OCI-LY1 (cell line): ENCODE results near the gene MPL.

Experiments
- H2AFZ ChIP-seq: fragments of 200-600 bp; sonication (generic), shearing (Covaris generic); 2 replicates; pipeline ENCODE4 v1.6.0; 2014; ENCODE audit warnings: antibody characterized with exemption, mild to moderate bottlenecking, low read length
- H3F3A ChIP-seq: fragments of 200-600 bp; sonication (generic), shearing (Covaris generic); 2 replicates; pipeline ENCODE4 v1.6.0; 2014; ENCODE audit warnings: mild to moderate bottlenecking, antibody characterized with exemption, low read length, moderate library complexity; ENCODE audit not compliant: insufficient read depth
- H3K27ac ChIP-seq: fragments of 200-600 bp; sonication (generic); 2 replicates; pipeline ENCODE4 v1.5.1; 2014; ENCODE audit warnings: low read length, mixed run types, mild to moderate bottlenecking, low read depth; ENCODE audit not compliant: poor library complexity, severe bottlenecking
- H3K27me3 ChIP-seq: fragments of 200-600 bp; sonication (generic); 2 replicates; pipeline ENCODE4 v1.6.0; 2014; ENCODE audit warnings: antibody characterized with exemption, mild to moderate bottlenecking, low read length, moderate library complexity; ENCODE audit not compliant: insufficient read depth
- H3K36me3 ChIP-seq: fragments of 200-600 bp; sonication (generic); 2 replicates; pipeline ENCODE4 v1.6.1; 2014; ENCODE audit warnings: mild to moderate bottlenecking, antibody characterized with exemption, low read length, moderate library complexity, mixed read lengths; ENCODE audit not compliant: insufficient read depth
- H3K4me1 ChIP-seq: fragments of 200-600 bp; sonication (generic); 2 replicates; pipeline ENCODE4 v1.5.1; 2014; ENCODE audit warnings: mild to moderate bottlenecking, low read length, moderate library complexity; ENCODE audit not compliant: insufficient read depth, severe bottlenecking
- H3K4me2 ChIP-seq: fragments of 200-600 bp; sonication (generic), shearing (Covaris generic); 2 replicates; pipeline ENCODE4 v1.6.1; 2014; ENCODE audit warnings: low read length
- H3K4me3 ChIP-seq: fragments of 200-600 bp; sonication (generic); 2 replicates; pipeline ENCODE4 v1.5.1; 2014; ENCODE audit warnings: low read length, low read depth, mild to moderate bottlenecking, mixed read lengths; ENCODE audit not compliant: poor library complexity, severe bottlenecking
- H3K79me2 ChIP-seq: fragments of 200-600 bp; shearing (Covaris generic); 2 replicates; pipeline ENCODE4 v1.6.1; 2016; ENCODE audit warnings: mixed run types, low read length, mixed read lengths; ENCODE audit not compliant: insufficient read depth
- H3K9ac ChIP-seq: fragments of 200-600 bp; sonication (generic), shearing (Covaris generic); 2 replicates; pipeline ENCODE4 v1.6.1; 2014; ENCODE audit warnings: mild to moderate bottlenecking, low read length, mixed read lengths
- H3K9me2 ChIP-seq: fragments of 200-600 bp; sonication (generic), shearing (Covaris generic); 2 replicates; pipeline ENCODE4 v1.6.1; 2014; ENCODE audit warnings: low read depth, mild to moderate bottlenecking, low read length, mixed read lengths
- H3K9me3 ChIP-seq: fragments of 200-600 bp; shearing (Covaris generic); 2 replicates; pipeline ENCODE4 v1.6.1; 2014; ENCODE audit warnings: low read length, mixed read lengths
- H4K20me1 ChIP-seq: fragments of 200-600 bp; sonication (generic), shearing (Covaris generic); 2 replicates; pipeline ENCODE4 v1.6.0; 2016; ENCODE audit warnings: mild to moderate bottlenecking, low read length; ENCODE audit not compliant: insufficient read depth
- CTCF ChIP-seq: fragments of 200-600 bp; sonication (generic), shearing (Covaris generic); IDR thresholded peaks from 2 replicates; pipeline ENCODE4 v1.5.1; 2017; ENCODE audit warnings: mild to moderate bottlenecking, antibody characterized with exemption, low read length, moderate library complexity, mixed read lengths
- EZH2 ChIP-seq: fragments of 200-600 bp; sonication (generic), shearing (Covaris generic); IDR thresholded peaks from 2 replicates; pipeline ENCODE4 v1.8.0; 2017; ENCODE audit warnings: borderline replicate concordance, mixed run types, mild to moderate bottlenecking, antibody characterized with exemption, low read length, moderate library complexity, mixed read lengths

The MPL gene

DNA sequence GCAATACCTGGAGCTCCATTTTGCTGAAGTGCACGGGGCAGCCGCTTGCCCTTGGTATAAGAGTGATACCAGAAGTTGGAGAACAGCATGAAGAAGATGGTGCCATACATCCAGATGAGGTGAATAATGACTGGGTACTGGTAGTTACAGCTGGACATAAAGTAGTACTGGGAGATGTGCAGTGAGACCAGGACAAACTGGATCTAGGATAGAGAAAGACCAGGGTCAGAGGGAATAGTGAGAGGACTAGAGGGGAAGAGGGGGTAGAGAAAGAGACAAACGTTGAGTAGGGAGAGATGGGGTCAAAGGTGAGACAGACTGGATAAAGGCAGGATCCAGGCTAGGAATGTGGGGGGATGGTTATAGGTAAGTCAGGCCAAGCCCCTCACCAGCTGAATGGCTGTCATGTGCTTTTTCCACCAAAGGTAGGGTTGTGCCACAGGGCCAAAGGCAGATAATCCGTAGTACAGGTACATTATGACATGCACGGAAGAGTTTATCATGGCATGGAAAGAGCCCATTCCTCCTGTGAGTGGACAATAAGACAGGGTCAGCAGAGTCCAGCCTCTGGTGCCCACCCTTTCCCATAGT is 26.4 kb downstream of the MPL start:
- Histone ChIP-seq H3K4me2 (no peak overlapping the region), H3K9me2 (no peaks in the 10 kb centered on the region), H2AFZ (no peak overlapping the region), H3K4me1 (peaks cover 46% of the 10 kb centered on the region), H4K20me1 (no peaks in the 10 kb centered on the region), H3K27ac (peak overlapping the region; percentile 15), H3K9ac (no peak overlapping the region), H3K27me3 (no peaks in the 10 kb centered on the region), H3K36me3 (peaks cover 65% of the 10 kb centered on the region), H3K9me3 (no peaks in the 10 kb centered on the region), H3F3A (peaks cover 4% of the 10 kb centered on the region; the same call in 1 of the 2 replicates), H3K4me3 (no peak overlapping the region), H3K79me2 (peaks cover 9% of the 10 kb centered on the region)
- no peak for TF ChIP-seq EZH2
- TF ChIP-seq CTCF = no peak

DNA sequence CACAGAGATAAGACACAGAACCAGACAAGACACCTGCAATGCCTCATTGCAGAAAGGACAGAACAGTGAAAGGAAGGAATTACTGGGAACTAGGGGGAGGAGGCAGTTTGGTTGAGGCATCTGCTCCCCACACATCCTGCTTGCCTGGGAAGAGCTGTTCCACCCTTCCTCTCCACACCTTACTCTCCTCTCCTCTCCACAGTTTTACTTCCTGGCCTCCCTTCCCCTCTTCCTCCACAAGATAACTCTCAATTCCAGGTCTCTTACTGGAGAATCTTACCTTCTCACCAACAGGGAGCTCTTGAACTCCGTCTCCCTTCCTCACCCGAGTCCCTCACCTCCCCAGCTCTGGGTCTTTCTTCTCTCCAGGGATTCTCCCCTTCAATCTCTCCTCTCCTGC is 28.1 kb downstream of the MPL start:
- Histone ChIP-seq H3K79me2 (no peaks in the 10 kb centered on the region), H3K4me3 (peak overlapping the region; percentile 85)

GRCh38 chr1:43366179-43366578 is 28.6 kb downstream of the MPL start:
- no peaks in the 10 kb centered on the region for H3K27me3 ChIP-seq
- peaks cover 4% of the 10 kb centered on the region; the same call in 1 of the 2 replicates for H3F3A ChIP-seq
- peak overlapping the region; percentile 66 for H3K27ac ChIP-seq
- no peaks in the 10 kb centered on the region for H3K79me2 ChIP-seq
- no peak overlapping the region for H2AFZ ChIP-seq
- H3K9me2 ChIP-seq = no peaks in the 10 kb centered on the region
- no peaks in the 10 kb centered on the region for H4K20me1 ChIP-seq
- H3K36me3 ChIP-seq = peaks cover 44% of the 10 kb centered on the region
- peak overlapping the region; percentile 85 for H3K4me3 ChIP-seq
- H3K9ac ChIP-seq = peak overlapping the region; percentile 88
- H3K9me3 ChIP-seq = no peaks in the 10 kb centered on the region
- H3K4me2 ChIP-seq = peak overlapping the region; percentile 81
- H3K4me1 ChIP-seq = peaks cover 29% of the 10 kb centered on the region
- TF ChIP-seq CTCF (no peak), EZH2 (no peak)

More for the DNA sequence above, 28.1 kb downstream of the MPL start:
- TF ChIP-seq CTCF (no peak), EZH2 (no peak)
- Histone ChIP-seq H3F3A (peaks cover 4% of the 10 kb centered on the region; the same call in 1 of the 2 replicates), H3K9ac (peak overlapping the region; percentile 88; the same call in 1 of the 2 replicates), H3K27me3 (no peaks in the 10 kb centered on the region), H3K27ac (no peak overlapping the region), H4K20me1 (no peaks in the 10 kb centered on the region), H3K9me2 (no peaks in the 10 kb centered on the region), H3K4me2 (peak overlapping the region; percentile 81), H3K36me3 (peaks cover 49% of the 10 kb centered on the region), H3K4me1 (peaks cover 34% of the 10 kb centered on the region), H2AFZ (no peak overlapping the region), H3K9me3 (no peaks in the 10 kb centered on the region)
